Thoracic aorta (tissue), 2 donors: ENCODE measurements around the gene MPHOSPH9. TPM values are rescaled to one million over a fixed set of nuclear protein-coding genes. Genes with fewer than 3 reads are reported as not detected.

Experiments
- ATAC-seq: fragments of 150-250 bp; one replicate; pipeline ENCODE4 v1.8.0; 2017; ENCODE audit warnings: low read depth; ENCODE audit not compliant: insufficient number of reproducible peaks, low FRiP score
- DNase-seq: peaks from one replicate; pipeline ENCODE4 v3.0.0-alpha.2; 2020; ENCODE audit warnings: low spot score
- H3K27ac ChIP-seq, 2 donors: fragments of 200-600 bp; sonication (generic); 1 replicate in 1 of 2; 2 replicates in 1 of 2; pipeline ENCODE4 v1.5.1; 2016; ENCODE audit warnings: mild to moderate bottlenecking in 2 of 2, moderate library complexity in 2 of 2
- H3K27me3 ChIP-seq: fragments of 200-600 bp; sonication (generic); replicated peaks from 2 replicates; pipeline ENCODE4 v1.6.0; 2016; ENCODE audit warnings: mild to moderate bottlenecking; ENCODE audit not compliant: insufficient read depth
- H3K36me3 ChIP-seq: fragments of 200-600 bp; sonication (generic); one replicate; pipeline ENCODE4 v1.5.1; 2016
- H3K4me1 ChIP-seq, 2 donors: fragments of 200-600 bp; sonication (generic); 1 replicate in 1 of 2; 2 replicates in 1 of 2; pipeline versions ENCODE4 v1.5.1 to v1.6.0; 2016; ENCODE audit warnings: low read depth in 2 of 2, mild to moderate bottlenecking in 1 of 2; ENCODE audit not compliant: control insufficient read depth in 1 of 2
- H3K4me3 ChIP-seq: fragments of 200-600 bp; sonication (generic); 2 replicates; pipeline ENCODE4 v1.5.1; 2016; ENCODE audit warnings: mild to moderate bottlenecking
- H3K9me3 ChIP-seq: fragments of 200-600 bp; sonication (generic); 2 replicates; pipeline ENCODE4 v1.5.1; 2016
- CTCF ChIP-seq: fragments of 200-600 bp; sonication (generic); IDR thresholded peaks from one replicate; pipeline ENCODE4 v1.5.1; 2019; ENCODE audit warnings: antibody characterized with exemption
- total RNA-seq, 2 donors: library from RNA; depleted of rRNA; stranded (reverse); fragments of >200 nt; gene quantifications; one replicate each; pipeline versions ENCODE4 v1.1.0 to v1.2.3, GENCODE V29; 2016

MPHOSPH9 gene
- total RNA-seq, 2 donors from 2014 or later = 7.6 to 44.0 TPM

GRCh38 chr12:123264642-123265041 is 31.7 kb upstream of the MPHOSPH9 start:
- ATAC-seq (no peak), DNase-seq (no peak)
- TF ChIP-seq CTCF = no peak
- Histone ChIP-seq H3K27me3 (no peaks in the 10 kb centered on the region), H3K36me3 (peaks cover 18% of the 10 kb centered on the region), H3K27ac (no peak overlapping the region), H3K4me3 (no peak overlapping the region), H3K4me1 (peaks cover 4 to 19% of the 10 kb centered on the region in 2 donors), H3K9me3 (no peaks in the 10 kb centered on the region)

GRCh38 chr12:123263196-123263817 is 30.4 kb upstream of the MPHOSPH9 start:
- no peak overlapping the region for H3K4me3 ChIP-seq
- H3K27me3 ChIP-seq = no peaks in the 10 kb centered on the region
- H3K9me3 ChIP-seq = no peaks in the 10 kb centered on the region
- H3K4me1 ChIP-seq = peaks cover 0 to 6% of the 10 kb centered on the region in 2 donors
- no peak for TF ChIP-seq CTCF
- DNase-seq = no peak
- ATAC-seq = no peak
- no peak overlapping the region for H3K27ac ChIP-seq
- H3K36me3 ChIP-seq = peaks cover 26% of the 10 kb centered on the region

- ATAC-seq = no peak
- H3K36me3 ChIP-seq = peaks cover 30% of the 10 kb centered on the region
- no peaks in the 10 kb centered on the region for H3K27me3 ChIP-seq
- H3K4me1 ChIP-seq = no peaks in the 10 kb centered on the region
- no peak for DNase-seq
- no peak overlapping the region for H3K4me3 ChIP-seq
- H3K9me3 ChIP-seq = no peaks in the 10 kb centered on the region
- TF ChIP-seq CTCF = no peak
- no peak overlapping the region for H3K27ac ChIP-seq
Observed at GRCh38 chr12:123261196-123261595, 28.3 kb upstream of the MPHOSPH9 start.

GRCh38 chr12:123260081-123260480 is 27.1 kb upstream of the MPHOSPH9 start:
- Histone ChIP-seq H3K27me3 (no peaks in the 10 kb centered on the region), H3K9me3 (no peaks in the 10 kb centered on the region), H3K27ac (no peak overlapping the region), H3K4me1 (no peaks in the 10 kb centered on the region), H3K36me3 (peaks cover 30% of the 10 kb centered on the region), H3K4me3 (no peak overlapping the region)
- DNase-seq (no peak), ATAC-seq (no peak)
- TF ChIP-seq CTCF = no peak

GRCh38 chr12:123258593-123258992 is 25.7 kb upstream of the MPHOSPH9 start:
- Histone ChIP-seq H3K27me3 (no peaks in the 10 kb centered on the region), H3K4me1 (peaks cover 7 to 14% of the 10 kb centered on the region in 2 donors), H3K9me3 (no peaks in the 10 kb centered on the region), H3K4me3 (no peak overlapping the region), H3K36me3 (peaks cover 29% of the 10 kb centered on the region), H3K27ac (no peak overlapping the region)
- TF ChIP-seq CTCF = no peak
- ATAC-seq = no peak
- no peak for DNase-seq
